BLaER1 treated with 17β-estradiol and CSF1 and Interleukin-3, amounts not matched to agents 10 nM and 100 nM (cell line): ENCODE measurements around the gene XKR7.

Experiments used
- H3K27ac ChIP-seq, 11 experiments: shearing (Covaris generic); formaldehyde crosslinking; 2 replicates each; pipeline ENCODE4 v1.8.1; 2022
- H3K27me3 ChIP-seq, 11 experiments: shearing (Covaris generic); formaldehyde crosslinking; 2 replicates each; pipeline ENCODE4 v1.8.1; 2022
- H3K36me3 ChIP-seq, 11 experiments: shearing (Covaris generic); formaldehyde crosslinking; 2 replicates each; pipeline ENCODE4 v1.8.1; 2022
- H3K4me1 ChIP-seq, 10 experiments: shearing (Covaris generic); formaldehyde crosslinking; 2 replicates each; pipeline ENCODE4 v1.8.1; 2022
- H3K4me2 ChIP-seq, 11 experiments: shearing (Covaris generic); formaldehyde crosslinking; 2 replicates each; pipeline ENCODE4 v1.8.1; 2022
- H3K4me3 ChIP-seq, 10 experiments: shearing (Covaris generic); formaldehyde crosslinking; 2 replicates each; pipeline ENCODE4 v1.8.1; 2022
- H3K9ac ChIP-seq, 11 experiments: shearing (Covaris generic); formaldehyde crosslinking; 2 replicates each; pipeline ENCODE4 v1.8.1; 2022
- H3K9me3 ChIP-seq, 11 experiments: shearing (Covaris generic); formaldehyde crosslinking; replicated peaks in 1 of 11; 2 replicates each; pipeline ENCODE4 v1.8.1; 2022
- H4K20me1 ChIP-seq, 11 experiments: shearing (Covaris generic); formaldehyde crosslinking; 2 replicates each; pipeline ENCODE4 v1.8.1; 2022
- Cebpa-rat ChIP-seq, 11 experiments: shearing (Covaris generic); IDR thresholded peaks; 2 replicates each; pipeline ENCODE4 v1.8.1; 2022

Gene XKR7

DNA sequence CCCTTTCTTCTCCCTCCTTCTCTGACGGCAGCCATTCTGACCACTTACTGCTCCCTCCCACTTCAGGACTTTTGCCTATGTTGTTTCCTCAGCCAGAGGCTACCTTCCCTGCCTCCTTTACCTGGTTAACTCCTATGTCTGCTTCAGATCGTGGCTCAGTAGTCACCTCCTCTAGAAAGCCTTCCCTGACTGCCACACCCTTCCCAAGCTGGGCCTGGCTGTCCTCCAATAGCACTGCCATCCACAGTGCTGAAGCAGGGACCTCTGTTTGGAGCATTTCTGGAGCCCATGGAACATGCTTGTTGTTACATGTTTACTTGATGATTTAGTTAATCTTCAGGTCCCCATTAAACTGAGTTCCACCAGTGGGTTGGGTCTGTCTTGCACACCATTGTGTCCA lies 13.8 kb downstream of the XKR7 start:
- TF ChIP-seq Cebpa-rat (IDR thresholded peaks at IDR 0.05) = no peak
- Histone ChIP-seq H3K27ac (no peak overlapping the region), H3K36me3 (no peaks in the 10 kb centered on the region), H3K4me1 (peaks cover 0 to 41% (median 16%) of the 10 kb centered on the region in 10 experiments; a peak in 15 of 20 replicates), H4K20me1 (no peaks in the 10 kb centered on the region; a peak in 1 of 22 replicates), H3K4me3 (no peak overlapping the region), H3K27me3 (no peaks in the 10 kb centered on the region), H3K9ac (no peak overlapping the region), H3K4me2 (no peak overlapping the region), H3K9me3 (no peaks in the 10 kb centered on the region)

- H3K27ac ChIP-seq = no peak overlapping the region
- no peak overlapping the region for H3K4me3 ChIP-seq
- H3K4me1 ChIP-seq = peaks cover 0 to 27% (median 8%) of the 10 kb centered on the region in 10 experiments; a peak in 11 of 20 replicates
- no peaks in the 10 kb centered on the region for H3K27me3 ChIP-seq
- H4K20me1 ChIP-seq = no peaks in the 10 kb centered on the region; a peak in 1 of 22 replicates
- no peaks in the 10 kb centered on the region for H3K36me3 ChIP-seq
- no peaks in the 10 kb centered on the region for H3K9me3 ChIP-seq
- TF ChIP-seq Cebpa-rat (IDR thresholded peaks at IDR 0.05) = no peak
- H3K4me2 ChIP-seq = peak overlapping the region in 5 of 11 experiments; percentile 22 to 45 (median 40); a peak in 10 of 22 replicates
- H3K9ac ChIP-seq = peak overlapping the region in 3 of 11 experiments; percentile 9 to 44 (median 9); a peak in 1 of 22 replicates
Observed at GRCh38 chr20:31984981-31985471, 17.1 kb downstream of the XKR7 start.

- no peaks in the 10 kb centered on the region for H3K9me3 ChIP-seq
- no peak overlapping the region for H3K27ac ChIP-seq
- H3K4me1 ChIP-seq = peaks cover 0 to 23% (median 8%) of the 10 kb centered on the region in 10 experiments; a peak in 12 of 20 replicates
- no peak overlapping the region for H3K4me2 ChIP-seq
- peak overlapping the region in 1 of 11 experiments; percentile 9; a peak in 1 of 22 replicates for H3K9ac ChIP-seq
- H4K20me1 ChIP-seq = no peaks in the 10 kb centered on the region; a peak in 1 of 22 replicates
- no peaks in the 10 kb centered on the region for H3K36me3 ChIP-seq
- TF ChIP-seq Cebpa-rat (IDR thresholded peaks at IDR 0.05) = no peak
- H3K4me3 ChIP-seq = no peak overlapping the region
- H3K27me3 ChIP-seq = no peaks in the 10 kb centered on the region
Observed at GRCh38 chr20:31987744-31988143, 19.8 kb downstream of the XKR7 start.

GRCh38 chr20:31988430-31989015 lies 20.6 kb downstream of the XKR7 start:
- H3K36me3 ChIP-seq = no peaks in the 10 kb centered on the region
- peaks cover 0 to 20% (median 8%) of the 10 kb centered on the region in 10 experiments; a peak in 12 of 20 replicates for H3K4me1 ChIP-seq
- H3K9ac ChIP-seq = peak overlapping the region in 1 of 11 experiments; percentile 9; a peak in 1 of 22 replicates
- no peak overlapping the region for H3K27ac ChIP-seq
- no peaks in the 10 kb centered on the region for H3K9me3 ChIP-seq
- H3K27me3 ChIP-seq = peaks cover 0 to 5% (median 0%) of the 10 kb centered on the region in 11 experiments; a peak in 5 of 22 replicates
- no peak for TF ChIP-seq Cebpa-rat (IDR thresholded peaks at IDR 0.05)
- no peaks in the 10 kb centered on the region; a peak in 1 of 22 replicates for H4K20me1 ChIP-seq
- H3K4me2 ChIP-seq = no peak overlapping the region
- no peak overlapping the region for H3K4me3 ChIP-seq

DNA sequence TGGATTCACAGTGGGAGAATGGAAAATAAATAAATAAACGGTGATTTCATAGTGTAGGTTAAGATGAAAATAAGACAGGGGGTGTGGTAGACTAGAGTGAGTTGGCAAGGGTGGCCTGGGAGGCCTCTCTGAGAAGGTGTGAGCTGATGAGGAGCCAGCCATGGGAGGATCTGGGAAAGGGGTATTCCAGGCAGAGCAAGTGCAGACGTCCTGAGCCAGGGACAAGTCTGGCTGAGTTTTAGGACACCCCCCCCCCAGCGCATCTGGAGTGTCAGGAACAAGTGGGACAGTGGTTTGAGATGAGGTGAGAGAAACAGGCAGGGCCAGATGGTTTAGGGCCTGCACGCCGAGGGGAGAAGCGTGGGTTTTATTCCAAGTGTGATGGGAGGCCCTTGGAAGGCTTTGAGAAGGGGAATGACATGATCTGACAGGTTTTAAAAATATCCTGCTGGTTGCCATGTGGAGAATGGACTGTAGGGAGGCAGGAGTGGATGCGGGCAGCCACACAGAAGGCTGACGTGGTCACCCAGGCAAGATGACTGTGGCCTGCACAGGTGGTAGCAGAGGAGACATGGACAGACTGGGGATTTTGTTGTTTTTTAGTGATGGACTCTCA lies 21.2 kb downstream of the XKR7 start:
- Histone ChIP-seq H3K4me1 (peaks cover 0 to 22% (median 8%) of the 10 kb centered on the region in 10 experiments; a peak in 12 of 20 replicates), H3K27ac (no peak overlapping the region), H3K4me2 (no peak overlapping the region), H4K20me1 (0 out of 22 replicates have a peak, but pooled peaks cover 0 to under 1% (median 0%) of the 10 kb centered on the region in 11 experiments), H3K9me3 (no peaks in the 10 kb centered on the region), H3K36me3 (no peaks in the 10 kb centered on the region), H3K4me3 (no peak overlapping the region), H3K9ac (no peak overlapping the region), H3K27me3 (peaks cover 3 to 11% (median 4%) of the 10 kb centered on the region in 11 experiments; a peak in 19 of 22 replicates)
- TF ChIP-seq Cebpa-rat (IDR thresholded peaks at IDR 0.05) = no peak

DNA sequence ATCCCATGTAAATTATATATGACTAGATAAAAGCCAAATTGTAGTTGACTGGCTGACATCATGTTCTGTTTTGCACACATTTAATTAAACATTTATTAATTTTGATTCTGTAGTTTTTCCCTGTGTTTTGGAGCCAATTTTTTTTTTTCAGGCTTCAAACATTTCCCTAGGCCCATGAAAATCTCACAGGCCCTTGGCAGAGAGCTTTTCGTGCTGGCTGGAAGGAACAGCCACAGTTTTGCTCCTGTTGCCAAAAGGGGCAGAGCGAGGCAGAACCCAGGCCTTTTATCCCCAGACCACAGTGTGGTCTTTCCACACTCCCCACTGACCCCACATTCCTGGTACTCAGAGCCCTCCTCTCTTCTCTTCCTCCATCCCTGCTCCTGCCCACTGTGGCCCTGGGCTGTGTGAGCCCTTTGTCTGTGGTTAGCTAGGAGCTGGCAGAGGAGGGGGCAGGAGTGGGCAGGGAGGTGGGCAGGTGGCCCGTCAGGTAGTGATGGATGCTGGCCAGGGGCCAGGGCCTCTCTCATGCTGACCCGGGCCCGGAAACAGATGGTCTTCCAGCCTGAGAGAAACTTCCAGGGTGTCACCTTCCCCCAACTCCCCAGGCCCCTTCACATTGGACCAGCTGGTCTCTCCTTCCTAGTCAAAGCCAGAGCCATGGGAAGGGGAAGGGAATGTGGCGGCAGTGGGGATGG lies 22.8 kb downstream of the XKR7 start:
- H3K4me2 ChIP-seq = 0 out of 22 replicates have a peak overlapping the region, but pooled peaks of 1 of the 11 experiments have one; percentile 7
- H3K9me3 ChIP-seq = no peaks in the 10 kb centered on the region
- H3K9ac ChIP-seq = no peak overlapping the region; a peak in 1 of 22 replicates
- H3K4me1 ChIP-seq = peaks cover 10 to 25% (median 15%) of the 10 kb centered on the region in 10 experiments
- H3K36me3 ChIP-seq = no peaks in the 10 kb centered on the region
- no peak for TF ChIP-seq Cebpa-rat (IDR thresholded peaks at IDR 0.05)
- no peak overlapping the region for H3K4me3 ChIP-seq
- H3K27me3 ChIP-seq = peaks cover 12 to 28% (median 20%) of the 10 kb centered on the region in 11 experiments; a peak in 20 of 22 replicates
- H4K20me1 ChIP-seq = peaks cover 0 to 15% (median 0%) of the 10 kb centered on the region in 11 experiments; a peak in 5 of 22 replicates
- H3K27ac ChIP-seq = no peak overlapping the region

- Histone ChIP-seq H3K4me3 (no peak overlapping the region), H3K27ac (no peak overlapping the region), H3K9me3 (no peaks in the 10 kb centered on the region), H3K36me3 (no peaks in the 10 kb centered on the region), H3K4me1 (peaks cover 10 to 25% (median 15%) of the 10 kb centered on the region in 10 experiments), H4K20me1 (peaks cover 0 to 16% (median 0%) of the 10 kb centered on the region in 11 experiments; a peak in 5 of 22 replicates), H3K9ac (no peak overlapping the region), H3K27me3 (peaks cover 12 to 30% (median 21%) of the 10 kb centered on the region in 11 experiments; a peak in 20 of 22 replicates), H3K4me2 (0 out of 22 replicates have a peak overlapping the region, but pooled peaks of 1 of the 11 experiments have one; percentile 7)
- TF ChIP-seq Cebpa-rat (IDR thresholded peaks at IDR 0.05) = no peak
Observed at GRCh38 chr20:31991339-31991705, 23.4 kb downstream of the XKR7 start.

GRCh38 chr20:31992086-31992485 lies 24.1 kb downstream of the XKR7 start:
- no peak overlapping the region for H3K4me2 ChIP-seq
- peaks cover 12 to 30% (median 21%) of the 10 kb centered on the region in 11 experiments; a peak in 20 of 22 replicates for H3K27me3 ChIP-seq
- no peak overlapping the region for H3K4me3 ChIP-seq
- H3K9me3 ChIP-seq = no peaks in the 10 kb centered on the region
- peaks cover 10 to 25% (median 15%) of the 10 kb centered on the region in 10 experiments for H3K4me1 ChIP-seq
- no peaks in the 10 kb centered on the region for H3K36me3 ChIP-seq
- H3K27ac ChIP-seq = no peak overlapping the region
- no peak overlapping the region for H3K9ac ChIP-seq
- H4K20me1 ChIP-seq = peaks cover 0 to 16% (median 0%) of the 10 kb centered on the region in 11 experiments; a peak in 5 of 22 replicates
- no peak for TF ChIP-seq Cebpa-rat (IDR thresholded peaks at IDR 0.05)
